ENCODE measurements around the gene ANO6. TPM values are rescaled to one million over a fixed set of nuclear protein-coding genes. Genes with fewer than 3 reads are reported as not detected.

Gene ANO6
- total RNA-seq, 1 experiment from 2014 or later: 46.8 TPM

- no peak for TF ChIP-seq E2F4 (CRISPR knock-in tag; IDR thresholded peaks at IDR 0.05; ENCODE audit: borderline replicate concordance, low read depth)
Measured at GRCh38 chr12:45464699-45465098, 248.8 kb downstream of the ANO6 start (continued).

GRCh38 chr12:45468751-45469615, 253.1 kb downstream of the ANO6 start:
- POLR2A ChIA-PET: no interaction called here
- no peak for TF ChIP-seq GABPB1 (CRISPR knock-in tag; IDR thresholded peaks at IDR 0.05)
- TF ChIP-seq MYBL2 (CRISPR knock-in tag; IDR thresholded peaks at IDR 0.05): no peak
- TF ChIP-seq ZNF121 (CRISPR knock-in tag; IDR thresholded peaks at IDR 0.05): no peak
- no peak for TF ChIP-seq TEAD1 (CRISPR knock-in tag; IDR thresholded peaks at IDR 0.05)
- no peak for TF ChIP-seq CTCF (IDR thresholded peaks at IDR 0.05)
- TF ChIP-seq PREB (CRISPR knock-in tag; IDR thresholded peaks at IDR 0.05; ENCODE audit: borderline replicate concordance): no peak
- TF ChIP-seq ZNF423 (CRISPR knock-in tag; IDR thresholded peaks at IDR 0.05): no peak
- no peak for TF ChIP-seq SP1 (CRISPR knock-in tag; conservative IDR thresholded peaks at IDR 0.05)
- no peak for TF ChIP-seq E2F5 (CRISPR knock-in tag; IDR thresholded peaks at IDR 0.05)
- TF ChIP-seq ATF6 (CRISPR knock-in tag; IDR thresholded peaks at IDR 0.05): no peak
- no peak for TF ChIP-seq AR (CRISPR knock-in tag; IDR thresholded peaks at IDR 0.05)
- Mint-ChIP-seq H3K9me3 (peaks cover 24% of the 10 kb centered on the region), H3K27ac (no peak overlapping the region), H3K4me1 (peaks cover 24% of the 10 kb centered on the region), H3K27me3 (ENCODE audit: low read depth) (no peaks in the 10 kb centered on the region; the same call in 1 of the 2 replicates), H3K36me3 (no peaks in the 10 kb centered on the region), H3K4me3 (no peak overlapping the region)
- DNase-seq (ENCODE audit: low spot score): peak; percentile 12
- CTCF ChIA-PET: no interaction called here
- ATAC-seq: peak; percentile 68

- ATAC-seq: no peak
- H3K27ac Mint-ChIP-seq: no peak overlapping the region
- H3K27me3 Mint-ChIP-seq (ENCODE audit: low read depth): no peaks in the 10 kb centered on the region; the same call in 1 of the 2 replicates
Measured at GRCh38 chr12:45469902-45470301, 254.0 kb downstream of the ANO6 start.

More at GRCh38 chr12:45469902-45470301, 254.0 kb downstream of the ANO6 start:
- TF ChIP-seq ARID4B (CRISPR knock-in tag; IDR thresholded peaks at IDR 0.05; ENCODE audit: borderline replicate concordance): no peak
- H3K9me3 Mint-ChIP-seq: peaks cover 24% of the 10 kb centered on the region
- POLR2A ChIA-PET: no interaction called here
- H3K36me3 Mint-ChIP-seq: no peaks in the 10 kb centered on the region
- CTCF ChIA-PET: no interaction called here
- peaks cover 18% of the 10 kb centered on the region for H3K4me1 Mint-ChIP-seq
- no peak for DNase-seq (ENCODE audit: low spot score)
- no peak overlapping the region for H3K4me3 Mint-ChIP-seq

All from WTC11 (cell line).